Measurements from ENCODE around the gene SEPSECS. TPM values are rescaled to one million over a fixed set of nuclear protein-coding genes. Genes with fewer than 3 reads are reported as not detected.

Gene SEPSECS
- total and polyA plus RNA-seq, 2 of the 13 experiments (the other 11 are each of a cell fraction or from before 2014, with no cell fraction given): 9.4 to 14.3 TPM

DNA sequence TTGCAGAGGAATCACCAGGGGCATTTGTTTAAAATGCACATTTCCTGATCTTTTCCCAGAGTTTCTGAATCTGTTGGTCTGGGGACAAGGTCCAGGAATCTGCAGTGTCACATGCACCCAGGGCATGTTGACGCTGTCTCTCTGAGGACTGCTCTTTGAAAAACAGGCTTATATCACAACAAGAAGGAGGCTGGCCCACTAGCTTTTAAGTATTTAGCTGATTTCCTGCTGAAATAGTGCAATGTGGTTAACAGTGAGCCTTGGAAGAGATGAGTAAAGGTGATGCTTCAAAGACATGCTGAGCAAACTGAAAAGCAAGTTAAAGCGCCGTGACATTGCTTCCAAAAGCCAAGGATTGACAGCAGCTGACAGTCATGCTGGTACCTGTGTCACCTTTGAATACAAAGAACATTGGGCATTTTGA, 18.6 kb upstream of the SEPSECS start (continued):
- no peak for TF ChIP-seq KIAA2018 (CRISPR knock-in tag; IDR thresholded peaks at IDR 0.05; ENCODE audit: borderline replicate concordance)
- TF ChIP-seq, protein P1, sequence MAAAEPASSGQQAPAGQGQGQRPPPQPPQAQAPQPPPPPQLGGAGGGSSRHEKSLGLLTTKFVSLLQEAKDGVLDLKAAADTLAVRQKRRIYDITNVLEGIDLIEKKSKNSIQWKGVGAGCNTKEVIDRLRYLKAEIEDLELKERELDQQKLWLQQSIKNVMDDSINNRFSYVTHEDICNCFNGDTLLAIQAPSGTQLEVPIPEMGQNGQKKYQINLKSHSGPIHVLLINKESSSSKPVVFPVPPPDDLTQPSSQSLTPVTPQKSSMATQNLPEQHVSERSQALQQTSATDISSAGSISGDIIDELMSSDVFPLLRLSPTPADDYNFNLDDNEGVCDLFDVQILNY (CRISPR knock-in tag; conservative IDR thresholded peaks at IDR 0.05): no peak
- no peak for TF ChIP-seq MTF1 (CRISPR knock-in tag; IDR thresholded peaks at IDR 0.05)
- TF ChIP-seq HOXA5 (CRISPR knock-in tag; IDR thresholded peaks at IDR 0.05): no peak
- peak; percentile 76 for TF ChIP-seq RARA (CRISPR knock-in tag; IDR thresholded peaks at IDR 0.05)
- peak; percentile 56; the same call in 1 of the 2 replicates for TF ChIP-seq SOX5 (CRISPR knock-in tag; IDR thresholded peaks at IDR 0.05; ENCODE audit: borderline replicate concordance)
- TF ChIP-seq ZNF34 (CRISPR knock-in tag; IDR thresholded peaks at IDR 0.05; ENCODE audit: borderline replicate concordance): no peak
- peak; percentile 36; the same call in 1 of the 2 replicates for TF ChIP-seq USF2 (IDR thresholded peaks at IDR 0.05; ENCODE audit: low read depth, low read length)
- no peak for TF ChIP-seq USF2 (CRISPR knock-in tag; IDR thresholded peaks at IDR 0.05; ENCODE audit: borderline replicate concordance)
- no peak for TF ChIP-seq ZNF616 (CRISPR knock-in tag; IDR thresholded peaks at IDR 0.05; ENCODE audit: low read depth)
- no peak for TF ChIP-seq TBX3 (IDR thresholded peaks at IDR 0.05; ENCODE audit: borderline replicate concordance)
- TF ChIP-seq SMAD1 (CRISPR knock-in tag; IDR thresholded peaks at IDR 0.05; ENCODE audit: borderline replicate concordance, low read depth): no peak
- TF ChIP-seq PRMT3 (CRISPR knock-in tag; IDR thresholded peaks at IDR 0.05; ENCODE audit: borderline replicate concordance, low read depth): no peak
- TF ChIP-seq ZNF574 (CRISPR knock-in tag; IDR thresholded peaks at IDR 0.05): peak; percentile 53
